Daoy (cell line): ENCODE measurements around the gene HPS5. TPM values are rescaled to one million over a fixed set of nuclear protein-coding genes. Genes with fewer than 3 reads are reported as not detected.
"Not testable (repeated sequence)": the region's sequence is repeated elsewhere in the genome, so short reads cannot be mapped to it uniquely, and the experiment has no call there.

Experiments used
- DNase-seq: peaks from one replicate; pipeline ENCODE4 v3.0.0-alpha.2; 2015; ENCODE audit warnings: low read depth
- total RNA-seq: library from RNA; depleted of rRNA; stranded (reverse); fragments of >200 nt; shearing (Covaris generic); gene quantifications from 2 replicates; pipeline ENCODE4 v1.2.3, GENCODE V29; 2014; rRNA removed

The HPS5 gene, protein sequence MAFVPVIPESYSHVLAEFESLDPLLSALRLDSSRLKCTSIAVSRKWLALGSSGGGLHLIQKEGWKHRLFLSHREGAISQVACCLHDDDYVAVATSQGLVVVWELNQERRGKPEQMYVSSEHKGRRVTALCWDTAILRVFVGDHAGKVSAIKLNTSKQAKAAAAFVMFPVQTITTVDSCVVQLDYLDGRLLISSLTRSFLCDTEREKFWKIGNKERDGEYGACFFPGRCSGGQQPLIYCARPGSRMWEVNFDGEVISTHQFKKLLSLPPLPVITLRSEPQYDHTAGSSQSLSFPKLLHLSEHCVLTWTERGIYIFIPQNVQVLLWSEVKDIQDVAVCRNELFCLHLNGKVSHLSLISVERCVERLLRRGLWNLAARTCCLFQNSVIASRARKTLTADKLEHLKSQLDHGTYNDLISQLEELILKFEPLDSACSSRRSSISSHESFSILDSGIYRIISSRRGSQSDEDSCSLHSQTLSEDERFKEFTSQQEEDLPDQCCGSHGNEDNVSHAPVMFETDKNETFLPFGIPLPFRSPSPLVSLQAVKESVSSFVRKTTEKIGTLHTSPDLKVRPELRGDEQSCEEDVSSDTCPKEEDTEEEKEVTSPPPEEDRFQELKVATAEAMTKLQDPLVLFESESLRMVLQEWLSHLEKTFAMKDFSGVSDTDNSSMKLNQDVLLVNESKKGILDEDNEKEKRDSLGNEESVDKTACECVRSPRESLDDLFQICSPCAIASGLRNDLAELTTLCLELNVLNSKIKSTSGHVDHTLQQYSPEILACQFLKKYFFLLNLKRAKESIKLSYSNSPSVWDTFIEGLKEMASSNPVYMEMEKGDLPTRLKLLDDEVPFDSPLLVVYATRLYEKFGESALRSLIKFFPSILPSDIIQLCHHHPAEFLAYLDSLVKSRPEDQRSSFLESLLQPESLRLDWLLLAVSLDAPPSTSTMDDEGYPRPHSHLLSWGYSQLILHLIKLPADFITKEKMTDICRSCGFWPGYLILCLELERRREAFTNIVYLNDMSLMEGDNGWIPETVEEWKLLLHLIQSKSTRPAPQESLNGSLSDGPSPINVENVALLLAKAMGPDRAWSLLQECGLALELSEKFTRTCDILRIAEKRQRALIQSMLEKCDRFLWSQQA
- 32.1 and 32.9 TPM in 2 replicates for total RNA-seq

DNA sequence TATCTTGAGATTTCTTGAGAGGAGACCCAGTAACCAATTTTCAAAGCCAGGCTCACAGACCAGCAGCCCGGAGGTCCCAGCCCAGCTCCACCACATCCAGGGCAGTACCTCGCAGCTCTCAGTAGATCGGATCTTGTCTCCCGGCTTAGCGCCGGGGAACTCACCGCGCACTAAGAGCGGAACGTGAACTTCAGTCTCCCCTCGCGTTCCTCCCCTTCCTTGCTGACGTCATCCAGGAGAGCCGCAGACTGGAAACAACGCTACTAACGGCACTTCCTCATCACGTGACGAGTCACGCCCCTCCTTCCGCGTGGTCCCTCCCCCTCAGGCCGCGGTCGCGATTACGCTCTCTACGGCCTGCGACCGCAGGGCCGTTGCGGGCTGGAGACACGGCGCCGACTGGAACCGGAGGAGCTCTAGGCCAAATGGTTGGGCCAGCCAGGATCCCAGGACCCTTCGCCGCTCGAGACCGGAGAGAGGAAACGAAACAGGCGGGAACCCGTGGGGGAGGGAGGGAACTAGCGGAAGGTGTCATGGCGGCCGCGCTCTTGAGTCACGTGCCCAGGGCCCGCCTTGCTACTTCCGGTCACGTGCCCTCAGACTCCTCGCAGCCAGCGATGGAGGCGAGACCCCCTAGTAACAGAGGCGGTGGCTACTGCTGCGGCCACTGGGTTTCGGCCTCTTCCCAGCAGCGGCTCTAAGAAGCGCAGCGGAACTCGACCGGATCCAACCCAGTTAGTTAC lies at the start of gene HPS5, which contains the start of gene GTF2H1:
HPS5 (minus strand) TSS at position 172 of the 743 bp plus-strand sequence. CDS start 4,282 bp downstream, outside the sequence.
GTF2H1 (plus strand) TSS at position 599 of the 743 bp plus-strand sequence. CDS start 10,508 bp downstream, outside the sequence.
- DNase-seq = peak; percentile 98

DNA sequence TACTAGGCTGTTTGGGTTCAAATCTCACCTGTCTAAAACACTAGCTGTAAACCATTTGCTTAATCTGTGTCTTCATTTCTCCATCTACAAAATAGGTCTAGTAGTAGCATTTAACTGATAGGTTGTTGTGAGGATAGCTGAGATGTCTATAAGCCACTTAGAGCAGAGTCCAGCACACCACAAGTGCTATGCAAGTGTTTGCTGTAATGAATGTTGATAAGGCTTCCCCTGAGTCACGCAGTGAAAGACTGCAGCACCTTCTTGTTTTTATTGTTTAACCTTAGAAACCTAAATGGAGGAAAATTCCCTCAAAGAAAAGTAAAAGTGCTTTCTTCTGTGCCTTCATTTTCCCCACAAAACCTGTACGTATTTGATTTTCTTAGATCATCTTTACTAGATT lies 49.3 kb upstream of the HPS5 start:
- no peak for DNase-seq

DNA sequence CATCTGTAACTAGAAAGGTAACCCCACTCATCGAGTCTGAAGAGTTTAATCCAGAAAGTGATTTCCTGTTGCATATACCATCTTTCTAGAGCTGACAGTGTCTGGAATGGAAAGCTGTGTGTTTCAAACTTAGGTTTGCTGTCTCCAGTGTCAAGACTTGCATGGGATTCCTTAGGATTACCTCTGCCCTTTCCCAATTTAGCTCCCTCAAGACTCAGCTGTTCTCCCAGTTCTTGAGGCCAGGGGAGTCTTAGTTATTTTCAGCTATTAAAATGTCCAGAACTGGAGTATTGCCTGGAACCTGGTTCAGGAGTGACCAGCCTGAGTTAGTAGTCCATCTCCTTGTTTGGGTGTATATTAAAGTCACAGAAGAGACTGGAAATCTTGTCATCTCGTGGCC lies 47.5 kb upstream of the HPS5 start:
- DNase-seq = no peak

DNA sequence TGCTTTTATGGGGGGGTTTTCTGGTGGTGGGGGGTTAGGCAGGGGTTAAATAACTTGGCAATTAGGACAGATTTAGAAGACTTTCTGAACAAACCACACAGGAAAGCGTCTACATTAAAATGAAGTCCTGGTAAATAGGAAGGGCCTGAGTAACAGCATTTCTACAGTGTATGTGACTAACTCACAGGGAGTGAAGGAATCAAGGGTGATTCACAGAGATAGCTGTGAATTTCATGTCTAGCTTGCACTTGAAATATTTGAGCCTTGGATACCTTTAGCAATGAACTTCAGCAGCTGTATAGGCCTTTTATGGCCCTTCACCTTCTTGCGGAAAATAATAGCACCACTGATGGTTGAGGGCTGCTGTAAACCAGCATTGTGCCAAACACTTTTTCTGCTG lies 46.3 kb upstream of the HPS5 start:
- no peak for DNase-seq

DNA sequence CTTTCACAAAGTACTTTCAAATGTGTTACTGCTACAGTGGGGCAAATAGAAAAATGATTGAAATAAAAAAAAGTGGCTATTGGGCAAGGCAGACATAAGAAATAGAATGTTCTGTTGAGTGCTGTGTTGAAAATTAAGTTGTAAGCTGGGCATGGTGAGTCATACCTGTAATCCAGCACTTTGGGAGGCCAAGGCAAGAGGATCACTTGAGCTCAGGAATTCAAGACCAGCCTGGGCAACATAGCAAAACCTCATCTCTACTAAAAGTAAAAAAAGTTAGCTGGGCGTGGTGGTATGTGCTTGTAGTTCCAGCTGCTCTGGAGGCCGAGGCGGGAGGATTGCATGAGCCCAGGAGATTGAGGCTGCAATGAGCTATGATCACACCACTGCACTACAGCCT lies 45.5 kb upstream of the HPS5 start:
- peak; percentile 6 for DNase-seq

DNA sequence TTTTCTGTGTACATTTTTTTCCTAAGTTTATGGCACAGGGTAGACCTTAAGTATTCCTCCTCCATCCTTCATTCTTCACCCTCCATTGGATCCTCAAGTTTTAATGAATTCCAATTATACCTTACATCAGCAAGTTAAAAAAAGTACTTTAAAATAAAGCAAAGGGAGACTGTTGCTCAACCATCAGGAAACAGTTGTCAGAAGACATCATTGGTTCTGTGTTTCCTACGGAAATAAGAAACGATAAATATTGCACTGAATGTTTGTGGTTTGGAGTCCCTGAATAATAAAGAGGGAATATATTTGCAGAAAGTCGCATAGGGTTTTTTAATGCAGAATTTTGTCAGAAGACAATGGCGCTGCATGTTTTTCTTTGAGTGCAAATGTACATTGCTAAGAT lies 44.3 kb upstream of the HPS5 start:
- no peak for DNase-seq

DNA sequence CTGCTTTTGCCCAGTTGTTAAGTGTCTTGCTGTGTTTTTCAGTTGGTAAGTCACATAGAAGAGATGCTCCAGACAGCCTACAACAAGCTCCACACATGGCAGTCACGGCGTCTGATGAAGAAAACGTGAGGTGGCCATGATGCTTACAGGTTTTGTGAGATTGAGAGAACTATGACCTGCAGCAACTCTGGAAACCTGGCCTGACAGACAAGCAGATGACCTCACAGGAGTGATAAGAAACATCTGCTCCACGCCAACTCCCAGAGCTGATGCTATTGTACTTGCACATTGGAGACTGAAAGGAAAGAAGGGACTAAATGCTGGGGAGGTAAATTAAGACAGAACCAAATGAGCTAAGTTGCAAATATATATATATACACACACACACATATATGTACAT lies 43.8 kb upstream of the HPS5 start:
- DNase-seq = no peak

DNA sequence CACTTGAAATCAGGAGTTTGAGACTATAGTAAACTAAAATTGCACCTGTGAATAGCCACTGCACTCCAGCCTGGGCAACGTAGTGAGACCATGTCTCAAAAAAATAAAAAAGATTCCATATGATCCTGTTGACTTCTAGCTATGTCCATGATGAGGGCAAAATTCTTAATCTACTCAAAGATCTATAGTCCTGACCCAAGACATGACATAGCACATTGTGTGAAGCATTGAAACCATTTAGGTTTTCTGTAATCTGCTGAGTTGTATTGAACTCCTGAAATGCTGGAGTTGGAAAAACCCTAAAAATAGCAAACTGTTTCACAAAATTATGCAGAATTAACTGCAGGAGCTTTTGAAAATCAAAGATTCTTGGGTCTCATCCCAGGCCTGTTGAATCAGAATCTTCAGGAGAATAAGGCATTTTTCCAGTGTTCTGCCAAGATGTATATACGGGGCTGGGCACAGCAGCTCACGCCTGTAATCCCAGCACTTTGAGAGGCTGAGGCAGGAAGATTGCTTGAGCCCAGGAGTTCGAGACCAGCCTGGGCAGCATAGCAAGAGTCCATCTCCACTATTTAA lies 42.6 kb upstream of the HPS5 start:
- DNase-seq = no peak

DNA sequence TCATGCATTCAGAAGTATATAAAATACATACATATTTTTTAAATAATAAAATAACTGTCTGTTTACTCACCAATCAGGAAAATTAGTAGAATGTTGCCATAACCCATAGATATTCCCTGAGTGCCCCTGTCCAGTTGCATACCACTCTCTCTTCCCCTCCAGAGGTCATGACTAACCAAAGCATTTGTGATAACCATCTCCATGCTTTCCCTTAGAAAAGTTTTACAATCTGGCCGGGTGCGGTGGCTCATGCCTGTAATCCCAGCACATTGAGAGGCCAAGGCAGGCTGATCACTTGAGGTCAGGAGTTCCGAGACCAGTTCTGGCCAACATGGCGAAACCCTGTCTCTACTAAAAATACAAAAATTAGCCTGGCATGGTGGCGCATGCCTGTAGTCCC lies 39.2 kb upstream of the HPS5 start:
- DNase-seq = no peak

DNA sequence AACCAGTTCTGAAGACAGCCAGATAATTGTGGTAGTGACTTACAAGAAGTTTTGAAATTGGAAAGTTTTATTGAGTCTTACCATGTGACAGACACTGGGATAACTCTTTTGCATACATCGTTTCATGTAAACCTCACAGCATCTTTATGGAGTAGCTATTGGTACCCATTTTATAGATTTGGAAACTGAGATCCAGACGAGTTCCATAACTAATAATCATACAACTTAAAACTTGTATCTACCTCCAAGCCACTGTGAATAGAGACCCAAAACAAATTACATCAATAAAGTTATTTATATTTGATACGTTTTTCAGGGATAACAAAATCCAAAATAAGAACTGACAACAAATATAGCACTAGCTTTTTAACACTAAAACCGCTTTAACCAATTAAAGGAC lies 36.7 kb upstream of the HPS5 start:
- no peak for DNase-seq

DNA sequence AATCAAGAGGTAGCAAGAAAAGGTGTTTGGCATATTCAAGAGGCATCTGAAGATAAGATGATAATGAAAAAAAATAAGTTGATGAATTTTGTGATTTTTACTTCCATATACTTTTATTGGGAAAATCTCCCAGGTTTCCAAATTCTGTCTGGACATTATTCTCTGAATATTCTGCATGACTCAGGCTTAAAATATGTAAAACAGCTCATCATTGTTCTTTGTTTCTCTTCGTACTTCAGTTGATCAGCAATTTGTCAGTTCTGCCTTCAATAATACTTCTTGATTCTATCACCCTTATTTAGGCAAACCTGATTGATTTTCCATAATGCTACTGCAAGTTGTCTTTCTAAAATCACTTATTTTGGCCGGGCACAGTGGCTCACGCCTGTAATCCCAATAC lies 30.6 kb upstream of the HPS5 start:
- DNase-seq = no peak

DNA sequence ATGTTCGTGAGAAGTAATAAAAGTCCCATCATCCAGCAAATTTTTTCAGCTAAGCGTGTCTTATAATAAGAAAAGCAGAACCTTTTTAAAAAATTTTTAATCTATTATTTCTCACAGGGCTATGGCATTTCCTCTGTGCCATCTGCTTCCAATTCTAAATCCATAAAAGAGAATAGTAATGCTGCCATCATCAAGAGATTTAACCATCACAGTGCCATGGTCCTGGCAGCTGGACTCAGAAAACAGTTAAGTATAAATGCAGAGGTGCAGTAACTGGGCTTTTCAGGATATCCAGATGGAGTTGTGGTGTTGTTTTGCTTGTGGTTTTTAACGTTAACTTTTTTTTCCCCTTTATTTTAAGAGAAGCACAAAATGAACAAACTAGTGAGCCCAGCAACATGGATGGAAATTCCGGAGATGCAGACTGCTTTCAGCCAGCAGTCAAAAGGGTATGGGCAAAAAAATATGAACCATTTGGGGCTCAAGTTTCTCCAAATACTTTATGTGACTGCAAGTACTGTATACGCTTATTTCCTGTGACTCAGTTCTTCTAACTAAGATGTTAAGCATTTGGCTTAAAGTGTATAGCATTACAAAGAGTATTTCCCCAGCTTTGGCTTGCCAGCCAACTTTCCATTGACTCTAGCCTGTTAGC lies 25.7 kb upstream of the HPS5 start:
- DNase-seq = no peak

DNA sequence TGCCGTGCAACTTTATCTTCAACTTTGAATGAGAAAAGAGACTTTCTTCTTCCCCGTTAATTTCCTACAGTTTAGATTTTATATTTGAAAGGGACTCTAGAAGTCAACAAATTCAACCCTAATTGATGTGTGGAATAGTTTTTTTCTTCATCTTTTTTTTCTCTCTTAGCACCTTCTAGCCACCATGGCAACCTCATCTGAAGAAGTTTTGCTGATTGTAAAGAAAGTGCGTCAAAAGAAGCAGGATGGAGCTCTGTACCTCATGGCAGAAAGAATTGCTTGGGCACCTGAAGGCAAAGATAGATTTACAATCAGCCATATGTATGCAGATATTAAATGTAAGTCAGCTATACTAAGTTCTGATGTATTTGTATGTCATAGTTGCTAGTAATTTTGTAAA lies 11.0 kb upstream of the HPS5 start:
- no peak for DNase-seq

DNA sequence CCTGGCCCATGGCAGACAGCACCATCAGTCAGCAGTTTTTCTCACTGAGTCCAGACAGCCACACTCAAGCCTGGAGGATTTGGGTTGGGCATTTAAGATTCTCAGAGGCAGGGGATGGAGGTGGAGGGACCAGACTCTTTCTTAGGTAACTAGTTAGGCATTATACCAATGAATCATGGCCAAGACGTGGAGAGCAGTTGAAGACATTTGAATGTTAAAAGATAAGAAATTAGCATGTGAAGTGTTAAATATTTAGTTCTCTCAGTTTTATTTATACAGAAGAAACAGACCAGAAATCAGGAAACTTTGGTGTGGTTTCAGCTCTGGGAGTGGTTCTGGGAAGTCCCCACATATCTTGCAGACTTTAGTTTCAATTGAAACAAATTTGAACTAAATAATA lies 10.4 kb upstream of the HPS5 start:
- no peak for DNase-seq

DNA sequence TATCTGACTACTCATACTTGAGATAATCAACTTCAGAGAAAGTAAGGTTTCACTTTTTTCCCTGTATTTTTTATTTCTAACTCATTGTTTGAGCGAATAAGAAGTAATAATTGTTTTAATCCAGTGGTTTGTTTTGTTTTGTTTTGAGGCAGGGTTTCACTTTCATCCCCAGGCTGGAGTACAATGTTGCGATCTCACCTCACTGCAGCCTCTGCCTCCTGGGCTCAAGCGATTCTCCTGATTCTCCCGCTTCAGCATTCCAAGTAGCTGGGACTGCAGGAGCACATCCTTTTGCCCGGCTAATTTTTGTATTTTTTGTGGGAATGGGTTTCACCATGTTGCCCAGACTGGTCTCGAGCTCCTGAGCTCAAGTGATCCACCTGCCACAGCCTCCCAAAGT lies 9.0 kb upstream of the HPS5 start:
- no peak for DNase-seq

DNA sequence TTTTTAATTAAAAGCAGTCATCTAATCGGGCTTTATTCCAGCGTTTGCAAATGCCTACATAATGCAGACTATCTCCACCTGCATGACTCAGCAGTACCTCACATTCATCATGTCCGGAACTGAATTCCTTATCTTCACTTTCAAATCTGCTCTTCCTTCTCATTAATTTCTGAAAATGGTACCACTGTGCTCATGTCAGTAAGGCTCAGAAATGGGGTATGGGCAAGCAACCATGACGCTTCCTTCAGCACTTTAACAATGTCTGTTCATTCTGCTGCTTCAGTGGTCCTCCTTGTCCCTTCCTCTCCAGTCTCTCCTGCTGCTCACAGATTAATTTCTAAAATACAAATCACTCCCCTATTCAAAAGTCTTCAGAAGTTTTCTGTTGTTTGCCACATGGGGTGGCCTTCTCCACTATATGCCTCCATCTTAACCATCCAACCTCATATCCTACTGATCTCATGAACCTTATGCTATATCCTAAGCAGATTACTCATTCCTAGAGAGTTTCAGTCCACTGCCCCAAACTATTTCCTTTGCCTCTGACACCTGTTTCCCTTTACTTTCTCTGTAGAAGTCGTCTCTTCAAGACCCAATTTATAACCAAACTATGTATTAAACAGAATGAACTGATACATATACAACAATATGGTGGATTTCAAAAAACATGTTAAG lies 7.4 kb upstream of the HPS5 start:
- no peak for DNase-seq

DNA sequence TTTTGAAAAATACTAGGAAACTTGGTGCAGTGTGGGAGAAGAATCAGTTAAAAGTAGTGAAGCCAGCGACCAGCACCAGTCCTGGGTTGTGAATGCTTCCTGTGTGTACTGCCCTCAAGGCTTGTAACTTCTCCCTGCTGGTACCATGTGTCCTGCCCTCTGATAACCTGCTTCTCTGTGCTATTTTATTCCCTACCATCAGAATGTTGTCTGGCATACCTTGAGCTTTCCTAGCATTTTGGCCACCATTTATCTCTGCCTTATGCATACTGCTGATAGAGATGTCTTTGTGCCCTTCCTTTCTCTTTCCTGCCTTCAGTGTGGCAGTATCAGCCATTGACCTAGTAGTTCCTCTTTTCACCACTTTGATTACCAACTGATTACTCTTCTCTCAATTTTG lies 2.4 kb upstream of the HPS5 start:
- DNase-seq = no peak

DNA sequence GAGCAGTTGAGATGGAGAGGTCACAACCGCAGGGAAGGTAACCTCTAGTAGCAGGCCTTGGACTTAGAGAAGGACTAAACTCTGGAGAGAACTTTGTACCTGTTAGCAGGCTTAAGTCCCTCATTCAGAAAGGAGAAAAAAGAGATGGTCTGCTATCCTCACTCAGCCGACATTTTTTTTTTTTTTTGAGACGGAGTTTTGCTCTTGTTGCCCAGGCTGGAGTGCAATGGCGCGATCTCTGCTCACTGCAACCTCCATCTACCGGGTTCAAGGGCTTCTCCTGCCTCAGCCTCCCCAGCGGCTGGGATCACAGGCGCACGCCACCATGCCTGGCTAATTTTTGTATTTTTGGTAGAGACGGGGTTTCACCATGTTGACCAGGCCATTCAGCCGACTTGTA lies 1.9 kb upstream of the HPS5 start:
- DNase-seq = not testable (repeated sequence)

DNA sequence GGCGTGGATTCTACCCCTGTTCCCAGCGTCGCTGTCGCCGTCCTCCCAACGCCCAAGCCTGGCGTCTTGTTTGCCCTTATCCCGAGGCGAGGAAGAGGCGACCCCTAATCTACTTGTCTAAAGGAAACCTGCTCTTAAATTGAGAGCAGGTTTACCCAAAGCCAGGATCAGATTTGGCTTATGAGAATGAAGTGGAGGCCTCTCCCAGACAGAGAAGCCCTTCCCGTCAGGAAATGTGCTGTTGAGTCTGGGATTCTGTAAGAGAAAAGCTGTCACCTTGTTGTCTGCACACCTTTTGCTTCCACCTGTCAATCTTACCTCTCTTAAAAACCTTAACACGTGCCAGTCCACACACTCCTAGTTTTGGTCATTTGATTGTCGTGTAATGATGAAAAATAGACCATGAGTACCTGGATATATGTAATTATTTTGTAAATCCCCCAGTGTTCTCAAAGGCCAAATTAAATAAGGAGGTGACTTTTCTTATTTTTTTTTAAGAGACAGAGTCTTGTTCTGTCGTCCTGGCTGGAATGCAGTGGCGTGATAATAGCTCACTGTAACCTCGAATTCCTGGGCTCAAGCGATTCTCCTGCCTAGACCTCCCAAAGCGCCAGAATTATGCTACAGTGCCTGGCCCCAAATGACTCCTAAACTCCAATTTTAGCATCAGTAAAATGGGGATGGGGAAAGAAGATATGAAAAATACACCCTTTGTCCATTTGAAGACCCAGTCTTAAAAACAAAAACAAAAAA lies 1.1 kb upstream of the HPS5 start:
- DNase-seq = no peak
